HG03025 (cell line): Measurements from ENCODE around the gene ECSIT.
"Not testable (repeated sequence)": the region's sequence is repeated elsewhere in the genome, so short reads cannot be mapped to it uniquely, and the experiment has no call there.

Experiments used
- ATAC-seq: cut with Tn5 transposase; IDR thresholded peaks from one replicate; pipeline ENCODE4 v1.9.1; 2021; ENCODE audit warnings: mild to moderate bottlenecking, moderate library complexity; ENCODE audit not compliant: unreplicated experiment, low FRiP score

Gene ECSIT

GRCh38 chr19:11528551-11529341 is at the start of gene ECSIT:
Gene ECSIT, minus strand, starts transcription at chr19:11529134. Its CDS starts 9,964 bp downstream, at chr19:11519170.
- ATAC-seq: peak; percentile 94

DNA sequence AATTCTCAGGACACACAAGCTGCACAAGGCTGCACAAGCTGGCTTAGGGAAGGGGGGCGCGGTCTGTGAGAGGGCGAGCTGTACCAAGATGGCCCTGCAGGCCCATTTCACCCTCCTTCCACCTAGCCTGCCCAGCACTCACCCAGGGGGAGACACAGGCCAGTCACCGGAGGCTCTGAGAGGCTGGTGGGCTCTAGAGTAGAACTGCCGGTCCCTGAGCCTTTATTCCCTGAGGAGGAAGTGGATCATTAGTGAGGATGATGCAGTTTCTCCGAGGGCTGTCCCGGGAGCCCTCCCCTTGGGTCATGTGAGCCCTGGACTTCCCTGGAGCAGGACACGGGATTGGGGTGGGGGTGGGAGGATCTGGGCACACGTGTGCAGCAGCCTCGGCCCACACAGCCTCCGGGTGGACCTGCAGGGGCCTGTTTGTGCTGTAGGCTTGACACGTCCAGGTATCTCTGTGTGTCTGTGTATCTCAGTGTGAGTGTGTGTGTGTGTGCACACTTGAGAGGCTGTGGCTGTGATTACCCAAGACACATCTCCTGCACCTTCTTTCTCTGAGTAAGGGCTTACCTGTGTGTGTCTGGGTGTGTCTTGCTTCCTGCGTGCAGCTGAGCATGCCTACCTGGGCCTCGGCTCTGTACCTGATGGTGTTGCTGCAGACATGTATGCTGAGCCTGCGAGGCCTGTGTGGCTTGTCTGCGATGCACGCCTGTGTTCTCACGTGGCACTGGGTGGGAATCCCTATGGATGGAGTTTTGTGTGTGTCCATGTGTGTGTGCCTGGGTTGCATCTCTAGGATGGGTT is 48.7 kb upstream of the ECSIT start, which contains the start of gene ACP5:
ACP5 (minus strand) TSS at position 195 of the 807 bp plus-strand sequence. CDS start 328 bp downstream, outside the sequence.
- ATAC-seq: no peak

DNA sequence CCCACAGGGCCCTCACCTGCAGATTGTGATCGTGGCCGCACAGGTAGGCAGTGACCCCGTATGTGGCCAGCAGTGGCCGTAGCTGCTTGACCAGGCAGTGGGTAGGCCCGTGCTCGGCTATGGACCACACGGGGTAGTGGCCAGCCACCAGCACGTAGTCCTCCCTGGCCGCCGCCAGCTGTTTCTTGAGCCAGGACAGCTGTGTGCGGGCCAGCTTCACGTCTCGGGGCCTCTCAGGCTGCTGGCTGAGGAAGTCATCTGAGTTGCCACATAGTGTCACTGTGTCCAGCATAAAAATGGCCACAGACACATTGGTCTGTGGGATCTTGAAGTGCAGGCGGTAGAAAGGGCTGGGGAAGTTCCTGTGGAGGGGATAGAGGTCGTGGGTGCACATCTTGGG is 47.3 kb upstream of the ECSIT start:
- ATAC-seq: no peak

GRCh38 chr19:11574689-11575088 is 45.8 kb upstream of the ECSIT start:
- no peak for ATAC-seq

GRCh38 chr19:11573763-11574162 is 44.8 kb upstream of the ECSIT start:
- not testable (repeated sequence) for ATAC-seq

DNA sequence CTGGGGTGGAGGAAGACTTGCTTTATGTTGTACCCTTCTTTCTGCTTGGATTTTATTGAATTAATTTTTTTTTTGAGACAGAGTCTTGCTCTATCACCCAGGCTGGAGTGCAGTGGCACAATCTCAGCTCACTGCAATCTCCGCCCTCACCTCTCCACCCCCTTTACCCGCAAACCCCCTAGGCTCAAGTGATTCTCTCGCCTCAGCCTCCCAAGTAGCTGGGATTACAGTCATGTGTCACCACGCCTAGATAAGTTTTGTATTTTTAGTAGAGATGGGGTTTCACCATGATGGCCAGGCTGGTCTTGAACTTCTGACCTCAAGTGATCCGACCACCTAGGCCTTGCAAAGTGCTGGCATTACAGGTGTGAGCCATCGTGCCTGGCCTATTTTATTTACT is 44.4 kb upstream of the ECSIT start:
- not testable (repeated sequence) for ATAC-seq

- ATAC-seq: no peak
Observed at GRCh38 chr19:11570039-11570462, 41.1 kb upstream of the ECSIT start.

- no peak for ATAC-seq
Observed at GRCh38 chr19:11566164-11566563, 37.2 kb upstream of the ECSIT start.

DNA sequence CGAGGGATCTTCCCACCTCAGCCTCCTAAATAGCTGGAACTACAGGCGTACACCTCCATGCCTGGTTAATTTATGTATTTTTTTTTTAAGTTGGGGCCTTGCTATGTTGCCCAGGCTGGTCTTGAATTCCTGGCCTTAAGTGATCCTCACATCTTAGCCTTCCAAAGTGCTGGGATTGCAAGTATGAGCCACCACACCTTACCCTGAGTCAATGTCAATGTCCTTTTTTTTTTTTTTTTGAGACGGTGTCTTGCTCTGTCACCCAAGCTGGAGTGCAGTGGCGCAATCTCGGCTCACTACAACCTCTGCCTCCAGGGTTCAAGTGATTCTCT is 36.7 kb upstream of the ECSIT start:
- not testable (repeated sequence) for ATAC-seq

- not testable (repeated sequence) for ATAC-seq
Observed at GRCh38 chr19:11564082-11564807, 35.3 kb upstream of the ECSIT start.

DNA sequence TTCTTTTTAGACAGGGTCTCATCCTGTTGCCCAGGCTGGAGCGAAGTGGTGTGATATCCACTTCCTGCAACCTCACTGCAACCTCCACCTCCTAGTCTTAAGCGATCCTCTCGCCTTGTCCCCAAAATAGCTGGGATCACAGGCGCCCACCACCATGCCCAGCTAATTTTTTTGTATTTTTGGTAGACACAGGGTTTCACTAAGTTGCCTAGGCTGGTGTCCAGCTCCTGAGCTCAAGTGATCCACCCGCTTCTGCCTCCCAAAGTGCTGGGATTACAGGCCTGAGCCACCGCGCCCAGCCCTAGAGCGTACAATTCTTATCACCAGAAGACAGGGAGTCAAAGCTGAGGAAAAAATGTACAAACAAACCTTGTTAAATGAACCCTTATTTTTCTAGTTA is 34.6 kb upstream of the ECSIT start:
- no peak for ATAC-seq

DNA sequence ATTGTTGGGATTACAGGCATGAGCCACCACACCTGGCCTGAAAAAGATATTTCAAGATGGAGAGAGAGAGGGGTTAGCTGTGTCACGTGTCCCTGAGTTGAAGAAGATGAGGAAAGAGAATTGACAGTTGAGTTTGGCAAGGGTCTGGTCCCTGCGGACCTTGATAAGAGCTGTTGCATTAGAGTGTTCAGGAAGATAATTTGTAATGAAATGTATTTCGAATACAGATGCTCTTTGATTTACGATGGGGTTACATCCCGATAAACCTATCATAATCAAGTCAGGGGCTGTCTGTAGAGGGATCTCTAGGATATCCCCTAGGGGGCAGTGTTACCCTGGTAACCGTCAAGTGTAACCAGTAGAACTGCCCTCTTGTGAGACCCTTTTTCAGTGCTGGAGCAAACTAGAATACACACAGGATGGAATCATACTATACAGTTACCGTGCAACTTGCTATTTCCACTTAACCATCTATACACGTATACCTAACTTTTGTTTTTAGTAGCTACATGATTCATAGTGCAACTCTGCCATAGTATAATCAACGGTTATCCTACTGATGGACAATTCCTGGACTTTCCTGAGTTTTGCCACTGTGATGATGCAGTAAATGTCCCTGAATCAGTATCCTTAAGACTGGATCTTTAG is 31.6 kb upstream of the ECSIT start:
- no peak for ATAC-seq

DNA sequence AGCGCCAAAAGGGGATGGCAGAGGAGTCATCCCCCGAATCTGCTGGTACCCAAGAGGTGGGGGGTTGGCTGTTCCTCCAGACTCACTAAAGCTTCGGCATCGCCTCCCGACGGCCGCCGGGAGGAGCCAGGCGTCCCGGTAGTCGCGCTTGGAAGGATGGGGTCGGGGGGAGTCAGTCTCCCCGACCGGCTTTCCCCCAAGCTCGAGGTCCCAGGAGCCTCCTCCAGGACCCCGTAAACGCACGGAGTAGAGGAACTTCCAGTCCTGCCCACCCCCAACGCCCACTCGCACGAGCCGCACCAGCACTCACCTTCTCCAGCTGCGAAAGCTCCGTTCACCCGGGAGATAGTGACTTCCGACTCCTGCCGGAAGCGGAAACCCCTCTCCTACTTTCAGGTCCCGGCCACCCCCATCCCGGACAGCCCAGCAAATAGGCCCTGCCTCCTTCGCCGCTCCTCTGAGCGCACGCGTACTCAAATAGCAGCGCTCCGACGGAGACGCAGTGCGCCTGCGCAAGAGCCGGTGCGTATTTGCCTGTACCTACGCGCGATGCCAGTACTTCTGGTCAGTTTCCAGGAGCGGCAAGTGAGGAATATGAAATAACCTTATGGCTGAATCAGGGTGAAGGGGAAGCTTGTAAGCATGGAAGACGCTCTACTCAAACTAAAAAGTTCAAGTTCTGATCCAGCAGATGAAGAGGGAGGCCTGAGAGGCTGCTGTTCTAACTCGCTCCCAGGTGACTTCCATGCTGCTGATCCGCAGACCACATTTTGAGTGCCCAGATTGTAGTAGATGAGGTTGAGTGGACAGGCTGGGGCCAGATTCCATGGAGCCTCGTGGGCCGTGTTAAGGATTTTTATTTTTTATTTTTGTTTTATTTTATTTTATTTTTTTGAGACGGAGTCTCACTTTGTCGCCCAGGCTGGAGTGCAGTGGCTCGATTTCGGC is 30.2 kb upstream of the ECSIT start, which contains the start of gene ELOF1:
ELOF1 (minus strand) TSS at position 350 of the 948 bp plus-strand sequence. CDS start 4,883 bp downstream, outside the sequence.
- peak; percentile 76 for ATAC-seq

DNA sequence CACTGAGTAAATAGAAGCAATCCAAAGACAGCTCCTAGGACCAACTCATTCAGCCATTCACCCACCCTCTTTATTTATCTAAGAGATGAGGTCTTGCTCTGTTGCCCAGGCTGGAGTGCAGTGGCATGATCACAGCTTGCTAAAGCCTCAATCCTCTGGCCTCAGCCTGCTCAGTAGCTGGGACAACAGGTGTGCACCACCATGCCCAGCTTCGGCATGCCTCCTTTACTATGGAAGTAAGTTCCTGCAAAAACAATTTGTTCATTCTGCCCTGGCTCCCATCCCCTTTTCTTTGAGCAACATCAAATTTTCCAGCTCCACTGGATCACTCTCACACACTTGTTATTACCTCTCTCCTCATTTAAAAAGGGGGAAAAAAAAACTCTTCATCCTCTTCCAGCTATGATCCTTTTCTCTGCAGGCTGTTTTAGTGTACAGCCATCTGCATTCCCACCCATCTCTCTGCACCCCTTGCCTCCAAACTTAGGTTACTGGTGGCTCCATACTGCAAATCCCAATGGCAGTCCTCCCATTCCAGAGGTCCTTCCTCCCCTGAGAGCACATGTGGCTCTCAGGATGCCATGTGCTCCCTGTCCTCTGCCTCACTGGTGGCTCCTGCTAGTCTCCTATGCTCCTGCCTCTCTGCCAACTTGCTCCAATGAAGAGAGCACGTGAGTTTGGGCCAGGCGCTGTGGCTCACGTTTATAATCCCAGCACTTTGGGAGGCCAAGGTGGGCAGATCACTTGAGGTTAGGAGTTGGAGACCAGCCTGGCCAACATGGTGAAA is 27.9 kb upstream of the ECSIT start:
- no peak for ATAC-seq

DNA sequence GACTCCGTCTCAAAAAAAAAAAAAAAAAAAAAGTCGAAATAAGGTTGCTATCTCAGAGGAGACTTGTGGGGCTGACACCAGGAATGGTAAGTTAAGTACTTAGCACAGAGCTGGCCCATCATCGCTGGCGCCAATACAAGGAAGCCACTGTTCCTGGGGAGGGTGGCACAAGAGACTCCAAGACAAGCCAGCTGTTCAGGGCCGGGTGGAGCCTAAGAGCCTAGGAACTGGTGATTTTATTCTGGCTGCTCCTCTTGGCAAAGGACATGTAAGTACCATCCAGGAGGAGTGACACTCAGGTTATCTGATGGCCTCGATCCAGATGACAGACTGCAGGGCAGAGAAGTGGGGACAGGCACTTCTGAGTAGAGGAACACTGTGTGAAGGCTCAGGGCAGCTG is 26.3 kb upstream of the ECSIT start:
- ATAC-seq: no peak

DNA sequence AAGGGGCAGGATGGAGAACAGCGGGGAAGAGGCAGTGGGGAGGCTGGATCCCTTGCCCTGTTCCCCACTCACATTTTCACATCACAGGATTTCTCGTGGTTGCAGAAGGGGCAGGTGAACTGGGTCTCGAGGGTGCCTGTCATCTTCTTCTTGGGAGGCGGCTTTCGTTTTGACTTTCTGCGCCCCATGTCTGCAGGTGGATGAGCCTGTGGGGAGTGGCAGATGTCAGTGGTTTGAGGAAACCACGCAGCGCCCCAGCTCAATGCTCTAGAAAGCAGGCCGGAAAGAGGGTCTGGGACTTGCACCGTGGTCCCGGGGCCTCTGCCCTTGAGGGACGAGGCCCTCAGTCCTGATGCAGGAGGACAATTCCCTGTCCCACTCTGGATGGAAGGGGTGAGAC is 25.2 kb upstream of the ECSIT start:
- ATAC-seq: no peak

- no peak for ATAC-seq
Observed at GRCh38 chr19:11552666-11553372, 23.9 kb upstream of the ECSIT start.
